Superior temporal gyrus (tissue), 1 donor: ENCODE measurements around the gene CSNK1G2.

ENCODE experiments used
- DNase-seq: peaks from one replicate; pipeline ENCODE4 v3.0.0-alpha.2; 2016; ENCODE audit errors: extremely low spot score

CSNK1G2 gene

GRCh38 chr19:1941146-1942077, at the start of gene CSNK1G2:
TSS of gene CSNK1G2 (plus strand) at chr19:1941172. CDS start at chr19:1969773, 28,601 bp downstream.
- no peak for DNase-seq

- DNase-seq = no peak
Observed at GRCh38 chr19:1893791-1894190, 47.2 kb upstream of the CSNK1G2 start.

GRCh38 chr19:1896508-1896907, 44.5 kb upstream of the CSNK1G2 start:
- DNase-seq = no peak

GRCh38 chr19:1901940-1902404, 39.0 kb upstream of the CSNK1G2 start:
- DNase-seq = no peak

GRCh38 chr19:1902923-1903322, 38.0 kb upstream of the CSNK1G2 start:
- DNase-seq = no peak

- DNase-seq = no peak
Observed at GRCh38 chr19:1904860-1905109, 36.2 kb upstream of the CSNK1G2 start.

GRCh38 chr19:1905110-1905862, 35.7 kb upstream of the CSNK1G2 start, which contains the start of the genes ADAT3 and SCAMP4:
TSS of gene ADAT3 (plus strand) at chr19:1905399. CDS start at chr19:1912048, 6,649 bp downstream.
TSS of gene SCAMP4 (plus strand) at chr19:1905399. CDS start at chr19:1915020, 9,621 bp downstream.
- peak; percentile 98 for DNase-seq

GRCh38 chr19:1905863-1906375, 35.1 kb upstream of the CSNK1G2 start:
- DNase-seq = no peak

GRCh38 chr19:1906985-1907562, 33.9 kb upstream of the CSNK1G2 start:
- DNase-seq = no peak

- no peak for DNase-seq
Observed at GRCh38 chr19:1907563-1908363, 33.2 kb upstream of the CSNK1G2 start.

GRCh38 chr19:1908364-1908678, 32.7 kb upstream of the CSNK1G2 start:
- no peak for DNase-seq

GRCh38 chr19:1909761-1910080, 31.3 kb upstream of the CSNK1G2 start:
- no peak for DNase-seq

- DNase-seq = no peak
Observed at GRCh38 chr19:1910177-1910576, 30.8 kb upstream of the CSNK1G2 start.

GRCh38 chr19:1911098-1911497, 29.9 kb upstream of the CSNK1G2 start:
- no peak for DNase-seq

- no peak for DNase-seq
Observed at GRCh38 chr19:1911995-1912394, 29.0 kb upstream of the CSNK1G2 start.

GRCh38 chr19:1912760-1913505, 28.0 kb upstream of the CSNK1G2 start:
- no peak for DNase-seq

GRCh38 chr19:1913781-1914577, 27.0 kb upstream of the CSNK1G2 start:
- no peak for DNase-seq

- DNase-seq = no peak
Observed at GRCh38 chr19:1914826-1915341, 26.1 kb upstream of the CSNK1G2 start.

- DNase-seq = no peak
Observed at GRCh38 chr19:1917146-1917545, 23.8 kb upstream of the CSNK1G2 start.

- DNase-seq = no peak
Observed at GRCh38 chr19:1917926-1918325, 23.0 kb upstream of the CSNK1G2 start.
